HL-60 (cell line): Measurements from ENCODE around the gene MEGF10.

Source experiments
- DNase-seq, 2 experiments: peaks; one replicate each; pipeline ENCODE4 v3.0.0-alpha.2; 2010 to 2020; ENCODE audit warnings: low read depth in 1 of 2, low spot score in 1 of 2
- H3K27ac ChIP-seq: fragments of 250-450 bp; sonication (Bioruptor Pico); replicated peaks from 2 replicates; pipeline ENCODE4 v1.5.1; 2020; ENCODE audit warnings: mild to moderate bottlenecking, moderate library complexity
- H3K27me3 ChIP-seq: fragments of 250-450 bp; sonication (Bioruptor Pico); 2 replicates; pipeline ENCODE4 v1.5.1; 2021; ENCODE audit warnings: mild to moderate bottlenecking, moderate library complexity; ENCODE audit not compliant: insufficient read depth, poor library complexity, severe bottlenecking
- H3K4me3 ChIP-seq: replicated peaks from 2 replicates; pipeline ENCODE4 v1.5.1; 2011; ENCODE audit warnings: mild to moderate bottlenecking, control low read depth, low read length; ENCODE audit not compliant: insufficient read depth
- CTCF ChIP-seq: IDR thresholded peaks from one replicate; pipeline ENCODE4 v1.5.1; 2011; ENCODE audit warnings: low read length, control low read depth, inconsistent platforms; ENCODE audit not compliant: insufficient read depth
- GABPA ChIP-seq: IDR thresholded peaks from 2 replicates; pipeline ENCODE4 v1.6.1; 2012; ENCODE audit warnings: low read depth
- POLR2AphosphoS5 ChIP-seq: IDR thresholded peaks from 2 replicates; pipeline ENCODE4 v1.6.1; 2012; ENCODE audit warnings: low read depth
- REST ChIP-seq: IDR thresholded peaks from 2 replicates; pipeline ENCODE4 v1.6.1; 2012; ENCODE audit warnings: low read depth; ENCODE audit not compliant: insufficient replicate concordance
- SPI1 ChIP-seq: IDR thresholded peaks from 2 replicates; pipeline ENCODE4 v1.6.1; 2012; ENCODE audit warnings: low read depth, mild to moderate bottlenecking, borderline replicate concordance

MEGF10 gene

GRCh38 chr5:127353327-127353726, 62.7 kb downstream of the MEGF10 start:
- H3K4me3 ChIP-seq: no peak overlapping the region
- H3K27me3 ChIP-seq: no peaks in the 10 kb centered on the region
- H3K27ac ChIP-seq: no peak overlapping the region
- TF ChIP-seq REST: no peak
- no peak for TF ChIP-seq GABPA
- no peak for TF ChIP-seq SPI1
- no peak for TF ChIP-seq CTCF
- TF ChIP-seq POLR2AphosphoS5: no peak
- DNase-seq: no peak

GRCh38 chr5:127353796-127354195, 63.2 kb downstream of the MEGF10 start:
- Histone ChIP-seq H3K27me3 (no peaks in the 10 kb centered on the region), H3K4me3 (no peak overlapping the region), H3K27ac (no peak overlapping the region)
- TF ChIP-seq SPI1 (no peak), POLR2AphosphoS5 (no peak), GABPA (no peak), REST (no peak), CTCF (no peak)
- no peak for DNase-seq

- no peaks in the 10 kb centered on the region for H3K27me3 ChIP-seq
- no peak overlapping the region for H3K4me3 ChIP-seq
- no peak for DNase-seq
- H3K27ac ChIP-seq: no peak overlapping the region
- no peak for TF ChIP-seq REST
- no peak for TF ChIP-seq GABPA
- no peak for TF ChIP-seq CTCF
- no peak for TF ChIP-seq SPI1
- TF ChIP-seq POLR2AphosphoS5: no peak
These were observed 64.7 kb downstream of the MEGF10 start for GRCh38 chr5:127355337-127355736.
